HG02623 (cell line): ENCODE data around the gene GREM2.

Experiments used
- ATAC-seq: cut with Tn5 transposase; IDR thresholded peaks from one replicate; pipeline ENCODE4 v1.9.1; 2021; ENCODE audit warnings: moderate library complexity; ENCODE audit not compliant: unreplicated experiment

GREM2 gene

DNA sequence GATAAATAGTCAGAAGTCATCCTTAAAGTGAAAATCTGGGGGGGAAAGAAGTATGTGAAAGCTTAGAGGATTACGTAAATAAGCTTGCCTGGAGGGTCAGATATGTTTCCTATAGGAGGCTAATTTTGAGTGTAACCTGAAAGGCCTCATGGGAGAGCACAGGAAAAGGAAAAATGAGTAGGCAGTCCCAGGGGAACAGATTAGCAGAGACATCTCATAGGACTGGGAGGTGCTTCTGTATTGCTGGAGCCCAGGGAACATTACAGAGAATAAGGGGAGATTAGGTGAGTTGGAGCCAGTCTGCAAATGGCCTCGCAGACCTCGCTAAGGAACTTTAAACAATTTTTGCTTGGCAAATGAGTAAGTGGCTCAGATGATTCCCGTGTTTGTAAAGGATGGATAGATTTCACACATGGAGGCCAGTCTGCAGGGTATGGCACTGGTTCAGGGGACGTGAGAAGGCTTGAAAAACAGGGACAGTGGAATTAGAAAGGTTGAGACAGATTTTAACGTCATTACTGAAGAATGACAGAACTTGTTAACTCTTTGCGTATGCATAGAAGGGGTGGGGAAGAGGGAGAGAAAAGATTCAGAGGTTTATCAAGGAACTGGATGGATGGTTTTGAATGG, 149.1 kb downstream of the GREM2 start:
- no peak for ATAC-seq

DNA sequence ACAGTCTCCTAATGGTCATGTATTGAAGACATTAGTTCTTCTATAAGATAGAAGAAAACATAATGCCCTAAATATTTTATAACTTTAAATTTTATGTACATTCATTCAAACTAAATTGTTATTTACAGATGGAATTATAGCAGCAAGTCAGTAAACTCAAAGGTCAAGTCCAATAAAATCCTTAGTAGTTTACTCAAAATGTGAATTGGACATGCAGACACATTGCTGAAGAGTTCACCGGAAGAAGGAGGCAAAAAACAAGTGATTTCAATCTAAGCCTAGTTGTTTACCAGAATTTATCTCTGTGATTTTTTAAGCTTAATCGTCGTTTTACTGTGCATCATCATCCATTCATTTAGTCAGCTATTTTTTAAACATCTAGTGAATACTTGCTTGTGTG, 149.7 kb downstream of the GREM2 start:
- no peak for ATAC-seq

DNA sequence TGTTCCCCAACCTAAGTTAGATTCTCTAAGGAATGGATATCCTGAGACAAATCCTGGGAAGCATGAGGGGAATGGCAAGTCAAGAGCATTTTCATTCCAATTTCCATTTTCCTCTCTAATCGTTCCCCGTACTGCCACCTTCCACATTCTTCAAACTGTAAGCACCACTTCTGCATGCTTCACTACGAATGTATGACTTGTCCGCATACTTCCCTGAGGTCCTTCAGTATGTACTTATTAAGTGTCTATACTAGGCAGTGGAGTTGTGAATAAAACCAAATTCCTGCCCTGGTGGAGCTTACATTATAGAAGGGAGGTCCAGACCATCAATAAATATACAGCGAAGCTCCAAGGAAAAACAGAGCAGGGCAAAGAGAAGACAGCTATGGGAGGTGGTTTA, 154.8 kb downstream of the GREM2 start:
- ATAC-seq, result no peak

DNA sequence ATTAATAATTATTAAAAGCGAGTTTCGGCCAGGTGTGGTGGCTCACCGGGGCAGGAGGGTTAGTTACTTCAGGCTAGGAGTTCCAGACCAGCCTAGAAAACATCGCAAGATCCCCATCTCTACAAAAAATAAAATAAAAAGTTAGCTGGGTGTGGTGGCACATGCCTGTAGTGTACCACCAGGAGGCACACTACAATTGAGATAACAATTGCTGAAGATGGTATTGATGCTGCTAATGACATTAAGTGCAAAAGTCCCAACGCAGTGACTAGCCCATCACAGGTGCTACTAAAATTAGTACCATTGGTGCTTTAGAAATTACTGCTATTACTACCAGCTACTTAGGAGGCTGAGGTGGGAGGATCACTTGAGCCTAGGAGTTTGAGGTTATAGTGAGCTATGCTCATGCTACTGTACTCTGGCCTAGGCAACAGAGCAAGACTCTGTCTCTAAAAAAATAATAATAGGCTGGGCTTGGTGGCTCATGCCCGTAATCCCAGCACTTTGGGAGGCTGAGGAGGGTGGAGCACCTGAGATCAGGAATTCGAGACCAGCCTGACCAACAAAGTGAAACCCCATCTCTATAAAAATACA, 156.6 kb downstream of the GREM2 start:
- no peak for ATAC-seq

DNA sequence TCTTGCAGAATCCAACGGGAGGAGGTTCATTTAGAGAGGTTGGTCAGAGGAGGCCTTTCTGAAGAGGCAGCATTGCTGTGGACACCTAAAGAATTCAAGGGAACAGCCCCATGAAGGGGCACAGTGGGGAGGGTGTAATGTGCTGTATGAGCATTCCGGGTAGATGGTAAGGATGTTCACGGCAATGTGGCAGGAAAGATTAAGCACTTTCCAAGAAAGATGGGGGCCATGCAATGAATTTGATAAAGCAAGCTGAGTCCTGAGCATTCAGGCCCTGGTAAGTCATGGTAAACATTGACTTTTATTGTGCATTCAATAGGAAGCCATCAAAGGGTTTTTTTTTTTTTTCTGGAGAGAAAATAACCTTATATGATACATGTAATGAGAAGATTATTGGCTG, 166.6 kb downstream of the GREM2 start:
- ATAC-seq, result no peak

DNA sequence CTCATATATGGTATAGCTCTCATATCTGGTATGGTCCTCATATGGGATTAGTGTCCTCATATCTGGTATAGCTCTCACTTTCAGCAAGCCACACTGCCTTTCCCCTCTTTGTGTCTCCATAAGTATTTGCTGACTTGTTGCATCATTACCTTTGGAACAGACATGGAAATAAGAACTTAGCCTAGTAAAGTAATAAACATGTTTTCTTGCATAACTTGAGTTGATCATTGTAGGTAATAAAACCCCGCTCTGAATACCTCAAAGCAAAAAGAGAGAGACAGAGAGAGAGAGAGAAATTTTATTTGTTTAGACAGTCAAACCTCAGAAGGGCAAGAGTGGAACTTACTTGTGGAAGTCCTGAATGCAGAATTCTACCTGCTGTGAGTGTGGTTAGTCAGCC, 170.3 kb downstream of the GREM2 start:
- no peak for ATAC-seq
